ENCODE data around the gene LMAN1L. TPM values are rescaled to one million over a fixed set of nuclear protein-coding genes. Genes with fewer than 3 reads are reported as not detected.
A peak's percentile ranks its signal among the peaks of the same experiment; 100 is the strongest.
"Not testable (repeated sequence)": the region's sequence is repeated elsewhere in the genome, so short reads cannot be mapped to it uniquely, and the experiment has no call there.

LMAN1L gene
- polyA plus RNA-seq, 3 donors = 0.08 TPM; not detected in 2

- Histone ChIP-seq H2AFZ (ENCODE audit: insufficient read depth, low read depth, low read length, poor library complexity, severe bottlenecking) (no peak overlapping the region), H3K9me3 (replicated peaks in 1 of 2; ENCODE audit: control insufficient read depth in 1 of 2, insufficient read depth in 1 of 2, low read length in 2 of 2) (no peaks in the 10 kb centered on the region), H3K9ac (ENCODE audit: insufficient read depth, low read length, poor library complexity, severe bottlenecking) (no peak overlapping the region), H3K4me2 (replicated peaks; ENCODE audit: extremely low read depth, low read length, poor library complexity, severe bottlenecking) (peak overlapping the region; percentile 93), H3K36me3 (replicated peaks in 1 of 2; ENCODE audit: control insufficient read depth in 1 of 2, insufficient read depth in 2 of 2, low read length in 2 of 2) (peaks cover 5 to 7% of the 10 kb centered on the region in 2 donors), H3K79me2 (ENCODE audit: insufficient read depth, low read length) (peaks cover 83% of the 10 kb centered on the region), H3K27ac (ENCODE audit: low read depth in 1 of 2, low read length in 2 of 2) (peak overlapping the region; percentile 96 to 97), H3K27me3 (ENCODE audit: control insufficient read depth in 2 of 2, insufficient read depth in 2 of 2, low read length in 2 of 2) (no peaks in the 10 kb centered on the region), H4K20me1 (ENCODE audit: insufficient read depth, low read length) (peaks cover 19% of the 10 kb centered on the region), H3K4me1 (ENCODE audit: control insufficient read depth in 1 of 2, insufficient read depth in 2 of 2, low read length in 2 of 2) (peaks cover 84 to 89% of the 10 kb centered on the region in 2 donors), H3K4me3 (replicated peaks in 1 of 3; ENCODE audit: low read depth in 2 of 3, low read length in 3 of 3) (peak overlapping the region; percentile 7 to 100 (median 92))
- no peak for TF ChIP-seq CTCF (IDR thresholded peaks at IDR 0.05)
- Mint-ChIP-seq H3K9me3 (peaks cover 0 to 2% (median 0%) of the 10 kb centered on the region in 7 donors), H3K27me3 (ENCODE audit: low read depth in 3 of 3) (peaks cover 0 to 3% (median 0%) of the 10 kb centered on the region in 3 donors), H3K4me1 (peaks cover 78% of the 10 kb centered on the region), H3K4me3 (peak overlapping the region; percentile 95 to 97), H3K36me3 (peaks cover 27 to 43% of the 10 kb centered on the region in 2 donors), H3K27ac (peak overlapping the region; percentile 39 to 100 (median 99))
- WGBS (ENCODE audit: insufficient coverage) = 62% methylated on average over 10 of the region's 13 CpGs
- intact Hi-C loops (cut with micrococcal nuclease) = loop anchor here in 1 of 2 donors (2.0 kb wide), 2 partner anchors 13 to 15 kb away; no protein-coding TSS in a partner anchor
- no peak for DNase-seq
Observed at GRCh38 chr15:74785194-74786032, 27.2 kb upstream of the LMAN1L start.

DNA sequence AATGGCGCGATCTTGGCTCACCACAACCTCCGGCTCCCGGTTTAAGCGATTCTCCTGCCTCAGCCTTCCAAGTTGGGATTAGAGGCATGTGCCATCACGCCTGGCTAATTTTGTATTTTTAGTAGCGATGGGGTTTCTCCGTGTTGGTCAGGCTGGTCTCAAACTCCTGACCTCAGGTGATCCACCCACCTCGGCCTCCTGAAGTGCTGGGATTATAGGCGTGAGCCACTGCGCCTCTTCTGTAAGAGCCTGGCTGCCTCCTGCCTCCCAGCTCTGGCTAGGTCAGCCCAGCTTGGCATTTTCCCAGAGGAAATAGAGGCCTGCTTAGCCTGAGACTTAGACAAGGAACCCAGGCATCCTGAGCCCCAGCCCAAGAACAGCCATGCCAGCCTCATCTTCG, 26.6 kb upstream of the LMAN1L start:
- not testable (repeated sequence) for H3K9me3 ChIP-seq (replicated peaks in 1 of 2; ENCODE audit: control insufficient read depth in 1 of 2, insufficient read depth in 1 of 2, low read length in 2 of 2); H3K27me3 ChIP-seq (ENCODE audit: control insufficient read depth in 2 of 2, insufficient read depth in 2 of 2, low read length in 2 of 2); H3K27me3 Mint-ChIP-seq (ENCODE audit: low read depth in 3 of 3); H3K36me3 ChIP-seq (replicated peaks in 1 of 2; ENCODE audit: control insufficient read depth in 1 of 2, insufficient read depth in 2 of 2, low read length in 2 of 2); H3K9me3 Mint-ChIP-seq; DNase-seq; H2AFZ ChIP-seq (ENCODE audit: insufficient read depth, low read depth, low read length, poor library complexity, severe bottlenecking)
- H3K4me1 Mint-ChIP-seq = peaks cover 78% of the 10 kb centered on the region
- H3K4me3 Mint-ChIP-seq = peak overlapping the region; percentile 86 to 95
- peaks cover 84 to 89% of the 10 kb centered on the region in 2 donors for H3K4me1 ChIP-seq (ENCODE audit: control insufficient read depth in 1 of 2, insufficient read depth in 2 of 2, low read length in 2 of 2)
- peaks cover 88% of the 10 kb centered on the region for H3K79me2 ChIP-seq (ENCODE audit: insufficient read depth, low read length)
- peaks cover 19% of the 10 kb centered on the region for H4K20me1 ChIP-seq (ENCODE audit: insufficient read depth, low read length)
- intact Hi-C loops (cut with micrococcal nuclease) = loop anchor here in 1 of 2 donors (2.0 kb wide), 1 partner anchor 15 kb away; no protein-coding TSS in a partner anchor
- WGBS (ENCODE audit: insufficient coverage) = 68% methylated on average over 9 of the region's 12 CpGs
- H3K9ac ChIP-seq (ENCODE audit: insufficient read depth, low read length, poor library complexity, severe bottlenecking) = peak overlapping the region; percentile 76
- peak overlapping the region; percentile 93 for H3K4me2 ChIP-seq (replicated peaks; ENCODE audit: extremely low read depth, low read length, poor library complexity, severe bottlenecking)
- H3K36me3 Mint-ChIP-seq = peaks cover 31 to 47% of the 10 kb centered on the region in 2 donors
- H3K27ac Mint-ChIP-seq = peak overlapping the region; percentile 99 to 100 (median 100)
- peak overlapping the region; percentile 96 to 97 for H3K27ac ChIP-seq (ENCODE audit: low read depth in 1 of 2, low read length in 2 of 2)
- peak overlapping the region in 2 of 3 experiments; percentile 8 to 100 for H3K4me3 ChIP-seq (replicated peaks in 1 of 3; ENCODE audit: low read depth in 2 of 3, low read length in 3 of 3)

Data from CD14-positive monocyte (primary cell).